ENCODE measurements around the gene SH3RF3.

Gene SH3RF3

DNA sequence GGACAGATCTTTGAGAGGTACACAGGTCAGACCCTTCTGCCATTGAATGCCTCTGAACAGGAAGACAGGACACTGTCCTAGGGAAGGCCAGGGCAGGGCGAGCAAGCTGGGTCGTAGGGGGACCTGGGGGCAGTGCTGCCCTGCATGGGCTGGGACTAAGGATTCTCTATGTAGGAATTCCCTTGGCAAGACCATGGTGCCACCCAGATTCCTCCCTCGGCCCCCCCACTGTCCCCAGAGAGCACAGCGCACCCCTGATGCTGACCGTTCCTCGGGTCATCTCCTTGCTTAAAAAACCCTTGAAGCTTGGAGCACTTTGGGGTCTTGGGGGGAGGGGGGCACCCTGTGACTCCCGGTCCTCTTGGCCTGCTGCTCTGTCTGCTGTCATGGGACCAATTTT, 289.7 kb downstream of the SH3RF3 start:
- no peak for DNase-seq (ENCODE audit: low read depth)

DNA sequence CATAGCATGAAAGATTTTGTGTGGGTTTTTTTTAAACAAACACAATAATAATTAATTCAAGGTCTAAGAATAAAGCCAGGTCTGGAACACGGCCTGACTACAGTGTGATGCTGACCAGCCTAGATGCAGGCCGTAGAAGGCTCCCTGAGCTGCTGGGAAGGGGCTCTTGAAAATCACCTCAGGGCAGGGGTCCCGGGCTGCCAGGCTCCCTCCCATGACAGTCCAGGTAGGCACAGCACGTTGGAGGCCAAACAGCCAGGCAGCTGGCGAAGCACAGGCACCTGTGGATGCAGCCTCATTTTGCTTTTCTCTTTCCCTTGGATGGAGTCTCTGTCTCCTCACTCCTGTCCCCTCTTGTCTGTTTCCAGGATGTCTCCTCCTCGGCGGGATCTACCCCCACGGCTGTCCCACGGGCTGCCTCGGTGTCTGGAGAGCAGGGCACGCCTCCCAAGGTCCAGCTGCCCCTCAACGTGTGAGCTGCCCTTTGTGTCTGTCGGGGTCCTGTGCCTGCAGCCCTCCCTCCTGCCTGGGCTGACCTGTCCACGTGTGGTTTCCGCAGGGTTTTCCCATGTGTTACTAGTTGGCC, 290.3 kb downstream of the SH3RF3 start:
- no peak for DNase-seq (ENCODE audit: low read depth)

DNA sequence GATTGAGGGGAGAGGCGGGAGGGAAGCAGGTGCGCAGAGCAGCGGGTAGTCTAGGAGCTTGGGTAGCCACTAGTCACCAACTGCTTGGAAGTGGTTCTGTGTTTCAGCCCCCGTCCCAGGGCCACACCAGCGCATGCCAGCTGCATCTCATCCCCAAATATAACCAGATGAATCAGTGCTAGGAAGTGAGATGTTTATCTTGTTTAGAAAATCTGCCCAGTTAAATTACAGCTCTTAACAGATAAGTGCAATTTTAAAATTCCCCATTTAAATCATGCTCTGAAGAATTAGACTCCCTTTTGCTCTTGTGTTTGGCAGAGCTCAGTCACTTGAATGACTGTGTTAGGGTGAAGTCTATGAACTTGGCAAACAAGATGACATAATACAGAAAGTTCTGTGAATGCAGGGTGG, 291.0 kb downstream of the SH3RF3 start:
- DNase-seq (ENCODE audit: low read depth), result no peak

DNA sequence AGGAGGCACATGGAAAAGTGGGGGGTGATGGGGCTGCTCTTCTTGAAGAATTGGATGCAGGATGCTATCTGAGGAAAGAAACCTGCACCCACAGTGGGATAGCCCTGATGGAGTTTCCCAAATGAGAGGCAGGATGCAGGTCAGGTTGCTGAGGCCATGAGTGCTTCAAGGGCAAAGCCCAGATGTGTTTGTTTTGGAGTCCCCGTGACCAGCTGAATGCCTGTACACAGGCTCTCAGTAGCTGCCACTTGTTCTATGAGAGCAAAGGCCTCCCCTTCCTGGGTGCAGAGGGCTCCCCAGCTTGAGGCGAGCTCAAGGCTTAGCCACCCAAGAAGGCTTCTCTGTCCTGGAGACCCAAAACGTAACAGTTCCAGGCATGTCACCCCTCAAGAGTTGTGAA, 292.1 kb downstream of the SH3RF3 start:
- DNase-seq (ENCODE audit: low read depth), result no peak

DNA sequence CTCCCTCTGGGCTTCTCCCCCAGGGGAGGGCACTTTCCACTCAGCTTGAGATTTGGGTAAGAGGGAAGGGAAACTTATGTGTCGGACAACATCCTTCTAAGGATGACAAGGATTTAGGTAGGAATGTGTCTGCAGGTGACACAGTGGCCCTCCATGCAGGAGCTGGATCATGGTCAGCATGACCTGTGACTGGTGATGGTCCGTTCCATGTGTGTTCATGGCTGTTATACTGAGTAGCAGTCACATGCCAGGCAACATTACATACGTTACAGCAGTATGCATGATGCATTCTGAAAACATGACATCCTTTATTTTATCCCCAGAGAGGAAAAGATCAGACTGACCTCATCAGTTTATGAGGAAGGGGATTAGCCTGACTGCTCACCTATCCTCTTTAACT, 292.6 kb downstream of the SH3RF3 start:
- no peak for DNase-seq (ENCODE audit: low read depth)

DNA sequence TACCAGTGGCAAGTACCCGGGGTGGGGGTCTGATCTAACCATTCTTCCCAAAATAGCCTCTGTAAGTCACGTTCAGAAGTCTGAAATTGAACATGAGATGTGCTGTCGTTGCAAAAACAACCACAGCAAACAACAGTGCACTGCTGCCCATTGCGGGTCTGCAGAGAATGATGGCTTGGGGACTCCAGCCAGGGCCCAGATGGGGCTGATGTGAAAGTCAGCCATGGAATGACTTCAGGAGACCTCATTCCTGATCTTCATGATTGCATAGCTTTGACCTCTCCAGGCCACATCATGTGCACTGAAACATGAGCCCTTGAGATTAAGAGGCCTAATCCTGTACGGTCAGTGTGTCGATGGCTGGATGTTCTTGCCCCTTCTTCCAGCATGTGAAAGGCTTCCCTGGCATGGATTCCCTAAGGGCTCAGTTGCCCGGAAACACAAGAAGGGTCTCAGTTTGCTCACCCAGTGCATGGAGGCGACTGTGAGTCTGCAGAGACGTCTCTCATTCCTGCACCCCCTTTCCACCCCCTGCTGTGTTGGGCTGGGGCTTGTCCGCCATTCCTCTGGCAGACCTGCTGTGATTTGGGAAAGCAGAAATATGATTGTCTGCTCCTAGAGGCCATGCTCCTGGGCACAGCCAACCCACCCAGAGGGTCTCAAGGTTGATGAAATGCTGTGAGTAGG, 293.2 kb downstream of the SH3RF3 start:
- DNase-seq (ENCODE audit: low read depth), result no peak

DNA sequence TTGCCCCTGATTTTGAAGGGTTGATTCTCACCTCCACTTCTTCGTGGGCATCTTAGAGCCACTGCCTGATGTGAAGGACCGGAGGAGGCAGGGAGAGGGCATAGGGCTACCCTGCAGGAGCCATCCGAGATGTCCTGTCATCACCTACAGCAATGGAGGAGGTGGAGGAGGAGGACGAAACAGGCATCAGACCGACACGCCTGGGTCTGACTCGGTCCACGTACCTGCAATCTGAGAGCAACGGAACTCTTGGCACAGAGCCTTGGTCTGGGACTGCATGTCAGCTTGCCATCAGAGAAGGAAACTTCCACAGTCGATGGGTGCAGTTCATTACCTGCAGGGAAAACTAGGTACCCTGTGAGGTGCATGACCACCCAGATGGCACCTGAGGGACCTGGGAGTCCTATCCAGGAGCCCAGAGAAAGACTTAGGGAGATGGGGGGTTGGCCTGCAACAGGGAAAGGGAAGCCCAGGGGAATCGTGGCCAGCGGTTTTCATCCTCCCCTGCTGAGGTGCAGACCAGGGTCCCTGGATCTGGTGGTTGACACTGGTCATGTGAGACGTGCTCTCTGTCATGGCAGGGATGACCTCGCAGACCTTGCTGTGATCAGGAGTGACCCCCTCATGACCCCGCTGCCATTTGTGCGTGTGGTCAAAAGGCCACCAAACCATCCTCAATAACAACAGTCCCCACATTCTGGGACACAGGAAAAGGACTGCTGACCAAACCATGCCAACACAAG, 293.9 kb downstream of the SH3RF3 start:
- no peak for DNase-seq (ENCODE audit: low read depth)

DNA sequence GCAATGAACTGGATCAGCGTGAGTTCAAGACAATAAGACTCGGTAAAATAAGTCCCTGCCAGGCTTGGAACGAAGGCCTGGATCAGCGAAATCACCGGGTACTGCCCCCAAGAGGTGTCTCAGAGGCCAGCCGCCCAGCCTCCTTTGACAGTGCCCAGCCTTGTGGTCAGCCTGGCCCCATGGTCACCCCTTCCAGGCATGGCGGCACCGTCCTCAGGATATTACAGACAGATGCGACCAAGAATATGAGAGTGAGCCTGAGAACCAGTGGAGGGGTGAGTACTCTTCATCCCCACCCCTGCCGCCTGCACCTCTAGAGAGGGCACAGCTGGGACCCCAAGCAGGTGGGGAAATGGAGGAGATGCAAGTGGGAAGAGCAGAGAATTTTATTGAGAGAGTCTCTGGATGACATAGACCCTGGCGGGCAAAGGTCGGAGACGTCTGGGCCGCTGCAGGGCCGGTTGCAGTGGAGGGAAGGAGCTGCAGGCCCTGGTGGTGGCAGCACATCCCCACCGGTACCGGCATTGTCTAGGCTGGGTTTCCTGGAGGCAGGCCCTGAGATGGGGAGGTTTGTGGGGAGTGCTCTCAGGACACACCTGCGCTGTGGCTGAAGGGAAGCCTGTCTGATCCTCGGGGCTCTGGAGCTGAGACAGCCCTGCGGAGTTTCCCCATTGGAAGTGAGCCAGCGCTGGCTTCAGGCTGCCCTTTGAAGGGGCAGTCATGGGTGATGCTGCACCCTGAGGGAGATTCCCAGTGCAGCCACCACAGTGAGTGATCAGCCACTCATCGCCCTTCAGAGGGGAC, 294.8 kb downstream of the SH3RF3 start:
- DNase-seq (ENCODE audit: low read depth), result no peak

DNA sequence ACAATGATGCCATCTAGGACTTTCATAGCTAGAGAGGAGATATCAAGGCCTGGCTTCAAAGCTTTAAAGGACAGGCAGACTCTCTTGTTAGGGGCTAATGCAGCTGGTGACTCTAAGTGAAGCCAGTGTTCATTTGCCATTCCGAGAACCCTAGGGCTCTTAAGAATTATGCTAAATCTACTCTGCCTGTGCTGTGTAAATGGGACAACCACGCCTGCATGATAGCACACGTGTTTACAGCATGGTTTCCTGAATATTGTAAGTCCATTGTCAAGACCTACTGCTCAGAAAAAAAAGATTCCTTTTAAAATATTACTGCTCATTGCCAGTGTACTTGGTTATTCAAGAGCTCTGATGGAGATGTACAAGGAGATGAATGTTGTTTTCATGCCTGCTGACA, 296.4 kb downstream of the SH3RF3 start:
- DNase-seq (ENCODE audit: low read depth), result no peak

DNA sequence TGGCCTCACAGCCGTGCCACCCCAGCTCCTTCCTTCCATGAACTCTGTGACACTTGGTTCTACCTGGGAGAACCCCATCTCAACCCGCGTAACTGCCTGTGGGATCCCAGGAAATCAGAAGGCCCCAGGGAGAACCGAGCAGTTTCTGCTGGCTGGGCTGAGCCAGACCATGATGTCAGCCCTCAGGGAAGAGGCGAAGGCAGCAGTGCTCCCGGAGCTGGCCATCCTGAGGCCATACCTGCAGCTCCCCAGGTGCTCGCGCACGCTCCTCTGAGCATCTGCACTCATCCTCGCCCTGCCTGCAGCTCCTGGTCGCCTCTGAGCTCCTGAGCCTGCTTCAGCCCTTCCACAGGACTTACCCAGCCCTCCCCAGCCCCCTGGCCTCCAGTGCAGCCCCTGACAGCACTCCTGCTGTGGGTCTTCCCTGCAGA, 298.7 kb downstream of the SH3RF3 start:
- no peak for DNase-seq (ENCODE audit: low read depth)

DNA sequence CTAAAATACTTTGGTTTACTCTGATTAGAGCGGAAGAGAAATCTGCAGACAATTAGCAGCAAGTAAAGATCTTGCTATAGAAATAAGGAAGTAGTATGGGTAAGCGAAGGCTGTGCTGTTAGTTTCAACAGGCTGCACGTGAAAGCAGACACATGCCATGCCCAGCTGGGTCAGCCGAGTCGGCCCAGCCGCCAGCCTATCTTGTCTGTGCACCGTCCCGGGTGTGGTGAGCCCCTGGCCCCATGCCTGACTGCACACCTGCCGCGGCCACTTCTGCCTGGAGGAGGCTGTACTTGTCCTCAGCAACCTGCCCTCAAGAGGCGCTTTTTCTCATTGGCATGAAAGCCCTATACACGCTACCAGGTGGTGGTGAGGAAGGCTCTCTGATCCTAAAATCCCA, 299.3 kb downstream of the SH3RF3 start:
- no peak for DNase-seq (ENCODE audit: low read depth)

DNA sequence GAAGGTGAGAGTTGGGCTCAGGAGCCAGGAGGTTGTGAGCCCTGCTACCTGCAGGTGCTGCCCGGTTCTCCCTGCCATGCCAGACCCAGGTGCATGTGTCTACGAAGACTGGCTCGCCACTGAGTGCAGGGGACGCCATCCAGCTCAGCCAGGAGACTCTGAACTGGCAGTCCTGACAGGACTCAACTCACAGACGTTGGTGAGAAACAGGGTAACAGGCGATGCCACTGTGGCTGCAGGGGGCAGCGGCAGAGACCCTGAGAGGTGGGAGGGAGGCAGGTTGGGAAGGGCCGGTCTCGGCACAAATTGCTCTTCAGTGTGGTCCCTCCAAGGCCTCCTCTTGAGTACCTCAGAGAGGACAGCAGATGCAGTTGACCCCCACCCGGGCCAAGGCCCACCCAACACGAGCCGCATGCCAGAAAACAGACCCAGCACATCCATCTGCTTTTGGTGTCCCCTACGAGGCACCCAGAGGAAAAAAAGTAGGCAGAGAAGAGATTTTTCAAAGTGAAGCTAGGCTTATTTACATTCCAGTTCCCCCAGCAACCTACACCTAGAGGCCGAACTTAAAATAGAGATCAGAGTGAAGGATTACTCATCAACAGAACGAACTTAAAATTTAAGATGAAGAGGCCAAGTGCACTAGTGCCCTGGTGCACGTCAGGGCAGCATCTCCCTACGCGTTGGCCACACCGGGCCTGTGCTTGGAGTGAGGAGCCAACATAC, 300.0 kb downstream of the SH3RF3 start:
- no peak for DNase-seq (ENCODE audit: low read depth)

DNA sequence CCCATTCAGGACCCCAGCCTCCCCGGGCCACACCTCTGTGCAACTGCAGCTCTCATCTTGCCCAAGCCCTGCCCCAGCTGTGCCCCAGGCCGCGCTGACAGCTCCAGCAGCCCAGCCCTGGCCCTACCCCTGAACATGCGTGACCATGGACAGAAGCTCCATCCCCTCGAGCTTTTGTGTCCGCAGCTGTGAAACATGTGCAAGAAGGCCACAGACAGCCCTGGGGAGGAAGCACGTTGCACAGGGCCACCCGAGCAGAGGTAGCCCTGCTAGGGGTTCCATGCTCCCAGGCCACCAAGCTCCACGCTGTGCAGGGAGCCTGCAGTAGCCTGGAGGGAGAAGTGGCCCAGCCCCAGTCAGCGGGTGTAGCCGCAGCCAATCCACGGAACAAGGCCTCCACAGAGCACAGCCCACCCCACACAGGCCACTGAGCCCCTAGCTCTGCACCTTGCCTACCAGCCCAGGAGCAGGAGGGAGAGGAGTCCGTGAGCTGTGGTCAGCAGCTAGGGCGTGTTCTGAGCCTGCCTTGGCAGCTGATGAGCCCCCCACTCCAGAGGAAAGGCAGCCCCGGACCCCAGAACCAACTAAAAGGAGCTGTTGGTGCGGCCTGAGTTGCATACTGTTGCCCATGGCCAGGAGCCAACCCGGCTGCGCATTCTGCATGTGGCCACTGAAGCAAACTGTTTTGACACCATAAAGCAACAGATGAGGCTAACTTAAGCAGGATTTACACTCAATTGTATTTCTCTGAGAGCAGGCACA, 300.7 kb downstream of the SH3RF3 start:
- no peak for DNase-seq (ENCODE audit: low read depth)

DNA sequence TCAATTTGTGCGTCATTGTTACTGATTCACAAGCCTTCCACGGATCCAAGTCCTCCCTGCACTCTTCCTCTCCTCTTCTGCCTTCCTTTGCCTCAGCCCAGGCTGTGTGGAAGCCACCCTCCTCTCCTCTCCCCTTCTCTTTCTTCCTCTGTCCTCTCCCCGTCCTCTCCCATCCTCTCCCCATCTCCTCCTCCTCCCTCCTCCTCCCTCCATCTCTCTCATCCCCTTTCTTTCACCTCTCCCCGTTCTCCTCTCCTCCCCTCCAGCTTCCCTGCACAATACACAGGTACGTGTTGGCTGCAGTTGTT, 301.3 kb downstream of the SH3RF3 start:
- no peak for DNase-seq (ENCODE audit: low read depth)

DNA sequence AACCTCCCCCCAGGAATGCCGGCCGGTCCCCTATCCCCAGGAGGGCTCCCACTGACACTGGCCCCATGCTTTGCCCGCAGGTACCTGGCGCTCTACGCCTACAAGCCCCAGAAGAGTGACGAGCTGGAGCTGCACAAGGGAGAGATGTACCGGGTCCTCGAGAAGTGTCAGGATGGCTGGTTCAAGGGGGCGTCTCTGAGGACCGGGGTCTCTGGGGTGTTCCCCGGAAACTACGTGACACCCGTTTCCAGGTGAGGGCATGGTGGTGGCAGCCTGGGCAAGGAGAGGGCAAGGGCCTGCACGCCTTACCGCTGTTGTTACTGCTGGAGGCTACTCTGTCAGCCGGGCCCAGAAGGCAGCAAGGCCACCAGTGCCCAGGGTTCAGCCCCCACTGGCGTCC, 303.4 kb downstream of the SH3RF3 start:
- DNase-seq (ENCODE audit: low read depth), result no peak

DNA sequence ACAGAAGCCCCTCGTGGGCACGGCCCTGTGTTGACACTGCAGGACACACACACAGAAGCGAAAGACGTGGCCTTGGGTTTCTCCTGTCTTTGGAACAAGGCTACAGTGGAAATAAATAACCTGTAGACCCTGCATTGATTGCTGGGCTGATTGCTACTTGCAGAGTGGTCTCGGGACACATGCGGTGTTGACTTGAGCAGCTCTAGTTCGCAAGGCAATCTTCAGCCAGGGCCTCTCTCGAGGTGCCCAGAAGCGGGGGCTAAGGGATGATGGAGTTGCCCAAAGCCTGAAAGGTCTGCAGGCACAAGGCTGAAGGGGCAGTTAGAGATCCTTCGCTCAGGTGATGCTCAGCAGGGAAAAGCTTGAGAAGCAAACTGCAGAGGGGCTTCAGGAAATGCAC, 304.5 kb downstream of the SH3RF3 start:
- no peak for DNase-seq (ENCODE audit: low read depth)

DNA sequence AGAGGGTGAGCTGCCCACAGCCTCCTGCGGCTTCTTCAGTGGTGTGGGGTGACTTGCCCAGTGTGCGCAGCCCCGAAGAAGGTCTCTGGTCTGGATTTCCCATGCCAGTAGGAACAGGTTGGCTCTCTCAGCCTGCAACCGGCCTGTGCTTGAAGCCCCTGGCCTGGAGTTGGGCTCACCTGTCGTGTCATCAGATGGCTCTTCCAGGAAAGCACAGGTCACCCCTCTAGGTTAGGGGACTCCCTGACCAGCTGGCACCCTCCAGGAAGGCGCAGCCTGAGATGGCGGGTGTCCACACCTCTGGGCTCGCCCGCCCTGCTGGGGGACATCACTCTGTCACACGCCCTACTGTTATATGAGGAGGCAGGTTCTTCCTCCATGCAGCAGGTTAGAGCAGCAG, 304.9 kb downstream of the SH3RF3 start:
- no peak for DNase-seq (ENCODE audit: low read depth)

DNA sequence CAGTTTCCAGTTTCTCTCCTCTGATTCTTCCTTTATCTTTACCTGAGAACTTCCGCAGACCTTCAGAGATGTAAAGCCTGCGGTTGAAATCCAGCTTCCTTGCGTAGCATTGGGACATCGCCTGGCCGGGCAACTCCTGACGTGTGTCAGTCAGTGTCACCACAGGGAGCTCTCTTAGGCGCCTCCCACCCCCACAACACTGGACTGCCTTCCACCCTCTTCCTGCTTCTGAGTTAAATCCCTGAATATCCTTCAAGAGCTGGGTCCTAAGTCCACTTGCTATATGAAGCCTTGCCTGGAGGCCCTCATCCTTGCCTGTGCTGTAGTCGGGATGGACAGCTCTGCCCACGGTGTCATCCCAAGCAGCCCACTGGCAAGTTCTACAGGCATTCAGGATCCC, 305.3 kb downstream of the SH3RF3 start:
- DNase-seq (ENCODE audit: low read depth), result no peak

DNA sequence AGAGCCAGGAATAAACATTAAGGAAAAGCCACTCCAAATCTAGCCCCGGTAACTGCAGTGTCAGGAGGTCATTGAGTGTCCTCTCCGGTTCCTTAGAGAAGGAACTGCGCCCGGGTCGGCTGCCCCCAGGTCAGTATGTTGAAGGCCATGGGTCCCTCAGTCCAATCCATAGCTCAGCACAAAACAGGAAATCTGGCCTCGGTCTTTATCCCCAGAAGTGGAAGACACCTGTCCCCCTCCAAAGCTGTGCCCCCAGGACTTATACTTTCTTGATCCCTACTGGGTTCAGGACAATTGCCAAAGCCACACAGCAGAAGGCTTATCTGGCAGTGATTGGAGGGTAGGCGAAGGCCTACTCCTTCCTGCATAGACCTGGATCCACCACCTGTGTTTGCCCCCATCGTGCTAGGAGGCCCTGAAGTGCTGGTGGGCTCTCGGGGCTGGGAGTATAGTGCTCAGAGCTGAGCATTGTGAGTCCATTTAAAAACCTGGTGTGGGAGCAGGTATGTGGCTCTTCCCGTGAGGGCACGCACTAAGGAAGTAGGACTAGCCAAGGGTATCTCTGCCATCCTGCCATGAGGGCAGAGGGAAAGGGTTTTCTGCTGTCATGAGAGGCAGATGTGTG, 306.2 kb downstream of the SH3RF3 start:
- DNase-seq (ENCODE audit: low read depth), result no peak

DNA sequence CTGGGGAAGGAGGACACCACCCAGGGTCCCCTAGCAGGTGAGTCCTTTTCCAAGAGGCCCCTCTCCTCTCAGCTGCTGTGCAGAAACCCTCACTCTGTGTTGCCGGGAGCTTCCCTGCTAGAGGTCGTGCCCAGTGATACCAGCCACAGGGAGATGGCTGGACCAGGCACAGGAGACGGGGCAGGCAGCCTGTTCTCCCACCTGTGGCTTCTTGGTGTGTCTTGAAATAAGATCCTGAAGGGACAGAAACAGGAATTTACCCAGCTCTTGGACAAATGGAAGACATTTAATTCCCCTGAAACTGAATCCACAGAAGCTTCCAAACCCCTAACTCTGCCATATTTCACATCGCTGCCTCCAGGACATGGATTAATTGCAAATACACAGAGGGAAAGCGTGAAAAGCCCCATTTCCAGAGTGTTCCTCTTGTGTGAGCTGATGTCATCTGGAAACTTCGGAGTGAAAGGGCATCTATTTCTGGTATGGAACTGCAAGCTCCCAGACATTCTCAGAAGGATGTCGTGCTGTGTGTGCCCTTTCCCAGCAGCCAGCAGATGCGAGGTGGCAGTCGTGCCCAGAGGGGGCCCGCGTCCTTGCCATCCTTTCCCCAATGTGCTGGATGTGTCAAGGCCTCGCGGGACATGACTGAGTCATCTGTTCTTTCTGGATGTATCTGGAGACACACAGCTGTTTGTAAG, 307.0 kb downstream of the SH3RF3 start:
- DNase-seq (ENCODE audit: low read depth), result no peak

Measured in non-pigmented ciliary epithelial cell (primary cell).